GM23248 (cell line): ENCODE data around the gene PANK4.

ENCODE experiments used
- EZH2 ChIP-seq: fragments of 200-600 bp; sonication (generic); IDR thresholded peaks from 2 replicates; pipeline ENCODE4 v1.6.1; 2018; ENCODE audit warnings: antibody characterized with exemption, mild to moderate bottlenecking; ENCODE audit not compliant: insufficient read depth, poor library complexity, severe bottlenecking
- EZH2phosphoT487 ChIP-seq: fragments of 200-600 bp; sonication (generic); IDR thresholded peaks from 2 replicates; pipeline ENCODE4 v1.6.1; 2018; ENCODE audit warnings: antibody characterized with exemption, moderate library complexity, mild to moderate bottlenecking, low read depth; ENCODE audit not compliant: insufficient read depth

- TF ChIP-seq EZH2 (no peak), EZH2phosphoT487 (no peak)
These were observed 22.7 kb downstream of the PANK4 start for GRCh38 chr1:2503554-2504224.
